Measurements from ENCODE around the gene PUSL1.

The PUSL1 gene

GRCh38 chr1:1325288-1326074, 17.1 kb downstream of the PUSL1 start:
- no peak for DNase-seq (ENCODE audit: low spot score)

- no peak for DNase-seq (ENCODE audit: low spot score)
These were observed 17.7 kb downstream of the PUSL1 start for GRCh38 chr1:1326075-1326605.

GRCh38 chr1:1327291-1327690, 18.9 kb downstream of the PUSL1 start:
- DNase-seq (ENCODE audit: low spot score) = no peak

- no peak for DNase-seq (ENCODE audit: low spot score)
These were observed 19.9 kb downstream of the PUSL1 start for GRCh38 chr1:1328254-1328653.

GRCh38 chr1:1329304-1330210, 21.2 kb downstream of the PUSL1 start:
- DNase-seq (ENCODE audit: low spot score) = no peak

GRCh38 chr1:1330366-1331067, 22.1 kb downstream of the PUSL1 start:
- no peak for DNase-seq (ENCODE audit: low spot score)

- DNase-seq (ENCODE audit: low spot score) = no peak
These were observed 22.9 kb downstream of the PUSL1 start, which contains the start of gene TAS1R3 for GRCh38 chr1:1331068-1331965. Gene TAS1R3, plus strand, starts transcription at chr1:1331280. Its CDS starts 66 bp downstream, at chr1:1331346.

GRCh38 chr1:1332031-1332755, 23.8 kb downstream of the PUSL1 start:
- no peak for DNase-seq (ENCODE audit: low spot score)

GRCh38 chr1:1332774-1333480, 24.5 kb downstream of the PUSL1 start:
- no peak for DNase-seq (ENCODE audit: low spot score)

- DNase-seq (ENCODE audit: low spot score) = no peak
These were observed 25.3 kb downstream of the PUSL1 start for GRCh38 chr1:1333551-1334241.

- no peak for DNase-seq (ENCODE audit: low spot score)
These were observed 26.4 kb downstream of the PUSL1 start for GRCh38 chr1:1334835-1335234.

- no peak for DNase-seq (ENCODE audit: low spot score)
These were observed 26.9 kb downstream of the PUSL1 start for GRCh38 chr1:1335283-1335682.

- DNase-seq (ENCODE audit: low spot score) = no peak
These were observed 27.4 kb downstream of the PUSL1 start for GRCh38 chr1:1335792-1336248.

GRCh38 chr1:1336446-1336845, 28.0 kb downstream of the PUSL1 start:
- DNase-seq (ENCODE audit: low spot score) = no peak

GRCh38 chr1:1336931-1337792, 28.8 kb downstream of the PUSL1 start:
- no peak for DNase-seq (ENCODE audit: low spot score)

GRCh38 chr1:1337793-1338147, 29.4 kb downstream of the PUSL1 start:
- no peak for DNase-seq (ENCODE audit: low spot score)

GRCh38 chr1:1338278-1338677, 29.9 kb downstream of the PUSL1 start:
- DNase-seq (ENCODE audit: low spot score) = no peak

GRCh38 chr1:1340185-1340584, 31.8 kb downstream of the PUSL1 start:
- no peak for DNase-seq (ENCODE audit: low spot score)
